Type B pancreatic cell (in vitro differentiated cells): Measurements from ENCODE around the gene CACNA1B. TPM values are rescaled to one million over a fixed set of nuclear protein-coding genes. Genes with fewer than 3 reads are reported as not detected.

ENCODE experiments used
- DNase-seq: peaks from one replicate; pipeline ENCODE4 v3.0.0; 2021; ENCODE audit warnings: mixed read lengths; ENCODE audit not compliant: unreplicated experiment; ENCODE audit errors: extremely low spot score
- H3K27ac Mint-ChIP-seq: 2 replicates; pipeline ENCODE4 v1.8.0; 2021; ENCODE audit warnings: mild to moderate bottlenecking, mixed read lengths
- H3K27me3 Mint-ChIP-seq: 2 replicates; pipeline ENCODE4 v1.8.0; 2021; ENCODE audit warnings: mixed read lengths
- H3K36me3 Mint-ChIP-seq: 2 replicates; pipeline ENCODE4 v1.8.0; 2021; ENCODE audit warnings: mixed read lengths
- H3K4me1 Mint-ChIP-seq: one replicate; pipeline ENCODE4 v1.8.0; 2021; ENCODE audit warnings: mixed read lengths; ENCODE audit not compliant: unreplicated experiment
- H3K4me3 Mint-ChIP-seq: 2 replicates; pipeline ENCODE4 v1.8.0; 2021; ENCODE audit warnings: mild to moderate bottlenecking, mixed read lengths
- H3K9me3 Mint-ChIP-seq: 2 replicates; pipeline ENCODE4 v1.8.0; 2021; ENCODE audit warnings: mixed read lengths
- CTCF ChIP-seq: fragments of 200-600 bp; sonication (generic); conservative IDR thresholded peaks from 2 replicates; pipeline ENCODE4 v1.5.0; 2021; ENCODE audit warnings: antibody characterized with exemption, mild to moderate bottlenecking
- total RNA-seq: library from RNA; stranded (reverse); gene quantifications from 2 replicates; pipeline ENCODE4 v1.2.1, GENCODE V29; 2021; ENCODE audit warnings: low replicate concordance

Gene CACNA1B
- total RNA-seq, 1 donor from 2014 or later, result 2.4 TPM

DNA sequence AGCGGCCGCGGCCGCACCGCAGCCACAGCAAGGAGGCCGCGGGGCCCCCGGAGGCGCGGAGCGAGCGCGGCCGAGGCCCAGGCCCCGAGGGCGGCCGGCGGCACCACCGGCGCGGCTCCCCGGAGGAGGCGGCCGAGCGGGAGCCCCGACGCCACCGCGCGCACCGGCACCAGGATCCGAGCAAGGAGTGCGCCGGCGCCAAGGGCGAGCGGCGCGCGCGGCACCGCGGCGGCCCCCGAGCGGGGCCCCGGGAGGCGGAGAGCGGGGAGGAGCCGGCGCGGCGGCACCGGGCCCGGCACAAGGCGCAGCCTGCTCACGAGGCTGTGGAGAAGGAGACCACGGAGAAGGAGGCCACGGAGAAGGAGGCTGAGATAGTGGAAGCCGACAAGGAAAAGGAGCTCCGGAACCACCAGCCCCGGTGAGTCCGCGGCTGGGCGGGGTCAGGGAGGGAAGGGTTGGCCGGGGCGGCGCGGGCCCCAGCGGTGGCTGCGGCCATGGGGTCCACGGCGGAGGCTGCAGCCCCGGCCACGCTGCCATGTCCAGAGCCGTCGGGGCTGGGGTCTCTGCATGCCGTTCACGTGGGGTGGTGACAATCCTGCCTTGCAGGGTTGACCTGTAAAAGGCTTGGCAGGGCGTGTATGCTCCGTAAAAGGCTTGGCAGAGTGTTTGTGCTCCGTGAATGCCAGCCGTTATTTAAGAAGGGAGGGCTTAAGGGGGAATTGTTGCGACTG, 146.0 kb downstream of the CACNA1B start:
- H3K4me3 Mint-ChIP-seq, result peak overlapping the region; percentile 41
- DNase-seq, result peak; percentile 66
- no peak for TF ChIP-seq CTCF
- no peak overlapping the region for H3K27ac Mint-ChIP-seq
- no peaks in the 10 kb centered on the region for H3K9me3 Mint-ChIP-seq
- H3K36me3 Mint-ChIP-seq, result no peaks in the 10 kb centered on the region
- peaks cover 60% of the 10 kb centered on the region for H3K27me3 Mint-ChIP-seq
- no peaks in the 10 kb centered on the region for H3K4me1 Mint-ChIP-seq

- peak; percentile 53 for DNase-seq
- no peak for TF ChIP-seq CTCF
- Mint-ChIP-seq H3K4me3 (peak overlapping the region; percentile 41), H3K36me3 (no peaks in the 10 kb centered on the region), H3K27ac (no peak overlapping the region), H3K27me3 (peaks cover 61% of the 10 kb centered on the region), H3K4me1 (no peaks in the 10 kb centered on the region), H3K9me3 (no peaks in the 10 kb centered on the region)
Measured at GRCh38 chr9:138024131-138024530, 146.5 kb downstream of the CACNA1B start.

- H3K4me3 Mint-ChIP-seq, result peak overlapping the region; percentile 55
- peaks cover 64% of the 10 kb centered on the region for H3K27me3 Mint-ChIP-seq
- no peak overlapping the region for H3K27ac Mint-ChIP-seq
- TF ChIP-seq CTCF, result no peak
- peak; percentile 37 for DNase-seq
- H3K9me3 Mint-ChIP-seq, result no peaks in the 10 kb centered on the region
- H3K4me1 Mint-ChIP-seq, result no peaks in the 10 kb centered on the region
- no peaks in the 10 kb centered on the region for H3K36me3 Mint-ChIP-seq
Measured at GRCh38 chr9:138024831-138025291, 147.3 kb downstream of the CACNA1B start.

GRCh38 chr9:138025417-138025816, 147.8 kb downstream of the CACNA1B start:
- H3K4me3 Mint-ChIP-seq, result peak overlapping the region; percentile 55
- DNase-seq, result peak; percentile 53
- H3K4me1 Mint-ChIP-seq, result no peaks in the 10 kb centered on the region
- H3K9me3 Mint-ChIP-seq, result no peaks in the 10 kb centered on the region
- no peaks in the 10 kb centered on the region for H3K36me3 Mint-ChIP-seq
- no peak overlapping the region for H3K27ac Mint-ChIP-seq
- no peak for TF ChIP-seq CTCF
- H3K27me3 Mint-ChIP-seq, result peaks cover 65% of the 10 kb centered on the region

DNA sequence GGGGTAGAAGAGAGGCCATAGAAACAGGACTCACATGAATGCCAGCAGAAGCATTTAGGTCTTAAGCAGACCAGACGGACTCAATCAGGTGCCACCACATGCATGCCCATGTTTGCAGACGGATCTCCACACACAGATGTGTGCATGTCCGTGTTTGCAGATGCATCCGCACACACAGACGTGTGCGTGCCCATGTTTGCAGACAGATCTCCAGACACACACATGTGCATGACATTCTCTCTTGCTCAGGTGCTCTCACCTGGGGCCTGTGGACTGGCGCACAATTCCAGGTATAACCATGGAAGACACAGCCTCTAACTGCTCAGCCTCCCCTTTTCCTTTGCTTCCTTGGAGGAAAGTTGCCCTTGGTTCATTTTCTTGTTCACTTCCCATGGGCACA, 148.3 kb downstream of the CACNA1B start:
- no peaks in the 10 kb centered on the region for H3K9me3 Mint-ChIP-seq
- peaks cover 68% of the 10 kb centered on the region for H3K27me3 Mint-ChIP-seq
- no peak for TF ChIP-seq CTCF
- no peak overlapping the region for H3K27ac Mint-ChIP-seq
- H3K4me1 Mint-ChIP-seq, result no peaks in the 10 kb centered on the region
- H3K36me3 Mint-ChIP-seq, result no peaks in the 10 kb centered on the region
- no peak for DNase-seq
- no peak overlapping the region for H3K4me3 Mint-ChIP-seq
